ENCODE measurements around the gene PTCD2. TPM values are rescaled to one million over a fixed set of nuclear protein-coding genes. Genes with fewer than 3 reads are reported as not detected.

Gene PTCD2
- total and polyA plus RNA-seq, 7 experiments from 2014 or later = 3.7 to 12.6 (median 6.0) TPM

DNA sequence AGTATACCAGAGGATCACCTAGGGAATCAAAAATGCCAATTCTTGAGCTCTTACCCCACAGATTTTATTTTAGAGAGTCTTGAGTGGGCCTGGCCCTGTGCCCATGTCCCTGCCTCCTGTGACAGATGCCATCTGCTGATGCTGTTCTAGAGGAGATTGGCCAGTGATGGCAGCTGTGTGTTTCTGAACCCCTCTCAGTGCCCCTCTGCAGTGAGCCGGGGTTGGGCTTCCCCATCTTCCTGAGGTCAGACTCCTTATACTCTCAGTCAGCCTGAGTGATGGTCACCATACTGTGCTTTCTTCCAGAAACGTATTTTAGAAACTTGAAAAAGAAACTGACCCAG, 6.1 kb downstream of the PTCD2 start:
- no peak for ATAC-seq
- Mint-ChIP-seq H3K4me3 (no peak overlapping the region), H3K27ac (no peak overlapping the region), H3K36me3 (peaks cover 26 to 64% (median 46%) of the 10 kb centered on the region in 5 donors), H3K27me3 (no peaks in the 10 kb centered on the region), H3K9me3 (peaks cover 0 to 2% (median 0%) of the 10 kb centered on the region in 11 donors), H3K4me1 (peaks cover 5 to 22% (median 15%) of the 10 kb centered on the region in 7 donors)
- Histone ChIP-seq H3K27me3 (ENCODE audit: control insufficient read depth in 2 of 2, insufficient read depth in 2 of 2, low read length in 2 of 2) (no peaks in the 10 kb centered on the region), H3K9me3 (ENCODE audit: control insufficient read depth in 2 of 3, low read length in 3 of 3) (no peaks in the 10 kb centered on the region), H3K4me3 (ENCODE audit: low read length) (no peak overlapping the region), H3K4me1 (ENCODE audit: control insufficient read depth in 2 of 2, insufficient read depth in 2 of 2, low read length in 2 of 2) (no peaks in the 10 kb centered on the region), H3K36me3 (ENCODE audit: control insufficient read depth in 2 of 3, insufficient read depth in 3 of 3, low read length in 3 of 3) (peaks cover 0 to 38% (median 0%) of the 10 kb centered on the region in 3 experiments), H3K27ac (ENCODE audit: low read depth, low read length) (no peak overlapping the region)
- no peak for DNase-seq
- ChIA-PET CTCF (no interaction called here), POLR2A (no interaction called here)
- intact Hi-C loops (cut with micrococcal nuclease) = no loop called here

DNA sequence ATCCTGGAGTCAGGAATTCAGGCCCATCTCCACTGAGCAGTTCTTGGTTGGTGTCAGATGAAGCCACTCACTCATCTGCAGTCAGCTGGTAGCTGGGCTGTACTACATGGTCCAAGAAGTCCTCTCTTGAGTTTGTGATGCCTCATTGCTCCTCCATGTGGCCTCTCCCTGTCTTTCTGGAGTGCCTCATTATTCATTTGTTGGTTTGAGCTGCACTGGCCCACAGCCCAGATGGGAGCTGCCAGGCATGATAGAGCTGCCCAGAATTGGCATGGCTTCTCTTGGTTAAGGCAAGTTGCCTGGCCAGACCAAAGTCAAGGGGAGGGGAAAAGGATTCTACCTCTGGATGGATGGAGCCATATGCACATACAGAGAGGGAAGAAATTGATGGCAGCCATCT, 8.0 kb downstream of the PTCD2 start:
- H3K9me3 ChIP-seq (ENCODE audit: control insufficient read depth in 2 of 3, low read length in 3 of 3) = no peaks in the 10 kb centered on the region
- H3K27me3 ChIP-seq (ENCODE audit: control insufficient read depth in 2 of 2, insufficient read depth in 2 of 2, low read length in 2 of 2) = no peaks in the 10 kb centered on the region
- DNase-seq (no peak), ATAC-seq (no peak)
- H3K9me3 Mint-ChIP-seq = peaks cover 0 to 2% (median 0%) of the 10 kb centered on the region in 11 donors
- peaks cover 0 to 15% (median 6%) of the 10 kb centered on the region in 7 donors for H3K4me1 Mint-ChIP-seq
- ChIA-PET CTCF (no interaction called here), POLR2A (no interaction called here)
- peak overlapping the region in 1 of 9 donors; percentile 58 for H3K27ac Mint-ChIP-seq
- H3K36me3 Mint-ChIP-seq = peaks cover 28 to 75% (median 54%) of the 10 kb centered on the region in 5 donors
- H3K27ac ChIP-seq (ENCODE audit: low read depth, low read length) = no peak overlapping the region
- intact Hi-C loops (cut with micrococcal nuclease) = no loop called here
- H3K4me3 Mint-ChIP-seq = no peak overlapping the region
- H3K4me1 ChIP-seq (ENCODE audit: control insufficient read depth in 2 of 2, insufficient read depth in 2 of 2, low read length in 2 of 2) = no peaks in the 10 kb centered on the region
- peaks cover 0 to 46% (median 0%) of the 10 kb centered on the region in 3 experiments for H3K36me3 ChIP-seq (ENCODE audit: control insufficient read depth in 2 of 3, insufficient read depth in 3 of 3, low read length in 3 of 3)
- no peaks in the 10 kb centered on the region for H3K27me3 Mint-ChIP-seq
- no peak overlapping the region for H3K4me3 ChIP-seq (ENCODE audit: low read length)

DNA sequence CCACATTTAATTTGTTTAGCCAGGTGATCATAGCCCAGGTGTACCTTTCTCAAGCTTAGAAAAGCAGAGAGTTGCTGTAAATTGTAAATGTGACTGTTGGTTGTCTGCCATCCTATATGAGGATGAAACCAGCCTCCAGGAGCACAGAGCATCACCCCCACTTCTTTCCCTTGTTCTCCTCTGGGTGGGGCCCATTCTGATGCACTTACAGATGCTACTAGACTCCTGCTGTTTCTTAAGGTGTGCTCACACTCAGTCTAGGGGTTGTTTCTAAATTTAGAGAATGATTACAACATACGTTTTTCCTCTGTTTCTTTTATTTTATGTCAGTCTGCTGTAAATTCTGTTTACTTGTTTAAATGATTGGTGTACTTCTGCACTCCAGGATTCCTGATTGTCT, 10.5 kb downstream of the PTCD2 start:
- ChIA-PET POLR2A (no interaction called here), CTCF (no interaction called here)
- H3K36me3 ChIP-seq (ENCODE audit: control insufficient read depth in 2 of 3, insufficient read depth in 3 of 3, low read length in 3 of 3) = peaks cover 0 to 35% (median 0%) of the 10 kb centered on the region in 3 experiments
- Mint-ChIP-seq H3K27ac (no peak overlapping the region), H3K27me3 (no peaks in the 10 kb centered on the region), H3K9me3 (peaks cover 0 to 2% (median 0%) of the 10 kb centered on the region in 11 donors), H3K36me3 (peaks cover 20 to 68% (median 55%) of the 10 kb centered on the region in 5 donors), H3K4me3 (no peak overlapping the region), H3K4me1 (peaks cover 0 to 7% (median 0%) of the 10 kb centered on the region in 7 donors)
- no peaks in the 10 kb centered on the region for H3K4me1 ChIP-seq (ENCODE audit: control insufficient read depth in 2 of 2, insufficient read depth in 2 of 2, low read length in 2 of 2)
- H3K9me3 ChIP-seq (ENCODE audit: control insufficient read depth in 2 of 3, low read length in 3 of 3) = no peaks in the 10 kb centered on the region
- H3K4me3 ChIP-seq (ENCODE audit: low read length) = no peak overlapping the region
- no peaks in the 10 kb centered on the region for H3K27me3 ChIP-seq (ENCODE audit: control insufficient read depth in 2 of 2, insufficient read depth in 2 of 2, low read length in 2 of 2)
- ATAC-seq (no peak), DNase-seq (no peak)
- no peak overlapping the region for H3K27ac ChIP-seq (ENCODE audit: low read depth, low read length)
- intact Hi-C loops (cut with micrococcal nuclease) = no loop called here

DNA sequence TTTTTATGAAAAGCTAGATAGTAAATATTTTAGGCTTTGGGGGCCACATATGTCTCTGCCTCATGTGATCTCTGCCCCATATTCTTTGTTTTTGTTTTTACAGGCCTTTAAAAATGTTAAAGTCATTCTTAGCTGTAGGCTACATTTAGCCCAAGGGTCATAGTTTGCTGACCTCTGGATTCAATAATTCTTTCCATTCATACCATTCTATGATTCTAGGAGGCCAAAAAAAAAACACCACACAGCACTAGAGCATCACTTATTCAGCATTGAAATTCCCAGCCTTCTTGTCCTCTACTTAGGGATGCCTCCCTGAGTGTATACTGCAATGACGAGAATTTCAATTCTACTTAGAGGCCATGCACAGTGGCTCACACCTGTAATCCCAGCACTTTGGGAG, 17.0 kb downstream of the PTCD2 start:
- Histone ChIP-seq H3K4me1 (ENCODE audit: control insufficient read depth in 2 of 2, insufficient read depth in 2 of 2, low read length in 2 of 2) (no peaks in the 10 kb centered on the region), H3K27ac (ENCODE audit: low read depth, low read length) (no peak overlapping the region), H3K9me3 (ENCODE audit: control insufficient read depth in 2 of 3, low read length in 3 of 3) (no peaks in the 10 kb centered on the region), H3K36me3 (ENCODE audit: control insufficient read depth in 2 of 3, insufficient read depth in 3 of 3, low read length in 3 of 3) (peaks cover 0 to 30% (median 5%) of the 10 kb centered on the region in 3 experiments), H3K4me3 (ENCODE audit: low read length) (no peak overlapping the region), H3K27me3 (ENCODE audit: control insufficient read depth in 2 of 2, insufficient read depth in 2 of 2, low read length in 2 of 2) (no peaks in the 10 kb centered on the region)
- intact Hi-C loops (cut with micrococcal nuclease) = no loop called here
- H3K27me3 Mint-ChIP-seq = no peaks in the 10 kb centered on the region
- peaks cover under 1 to 60% (median 33%) of the 10 kb centered on the region in 5 donors for H3K36me3 Mint-ChIP-seq
- no peak for ATAC-seq
- ChIA-PET POLR2A (no interaction called here), CTCF (no interaction called here)
- no peaks in the 10 kb centered on the region for H3K4me1 Mint-ChIP-seq
- no peak overlapping the region for H3K27ac Mint-ChIP-seq
- no peak for DNase-seq
- no peak overlapping the region for H3K4me3 Mint-ChIP-seq
- no peaks in the 10 kb centered on the region for H3K9me3 Mint-ChIP-seq

DNA sequence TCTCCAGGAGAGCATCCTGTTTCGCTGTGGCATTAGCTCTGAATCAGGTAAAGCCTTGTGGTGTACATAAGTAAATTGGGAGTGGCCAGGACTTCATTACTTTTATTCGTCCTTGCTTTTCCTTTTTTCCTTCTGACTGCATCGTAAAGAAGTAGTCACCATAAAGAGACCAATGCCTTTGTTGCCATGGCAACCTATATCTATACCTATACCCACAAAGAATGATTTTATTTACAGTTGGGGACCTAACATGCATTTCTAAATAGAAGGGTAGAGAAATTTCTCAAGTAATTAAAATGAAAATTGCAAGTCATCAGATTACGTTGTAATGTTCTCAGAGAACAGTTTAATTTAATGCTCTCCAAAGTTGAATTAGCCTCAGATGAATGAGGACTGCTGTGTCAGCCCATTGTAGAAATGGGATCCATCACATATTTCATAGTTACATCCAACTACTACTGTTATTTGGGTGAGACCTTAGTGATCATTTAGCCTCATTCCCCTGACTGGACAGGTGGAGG, 18.6 kb downstream of the PTCD2 start:
- Mint-ChIP-seq H3K27ac (no peak overlapping the region), H3K27me3 (no peaks in the 10 kb centered on the region), H3K4me3 (no peak overlapping the region), H3K4me1 (no peaks in the 10 kb centered on the region), H3K36me3 (peaks cover 10 to 67% (median 37%) of the 10 kb centered on the region in 5 donors), H3K9me3 (no peaks in the 10 kb centered on the region)
- no peak for ATAC-seq
- Histone ChIP-seq H3K27me3 (ENCODE audit: control insufficient read depth in 2 of 2, insufficient read depth in 2 of 2, low read length in 2 of 2) (no peaks in the 10 kb centered on the region), H3K9me3 (ENCODE audit: control insufficient read depth in 2 of 3, low read length in 3 of 3) (no peaks in the 10 kb centered on the region), H3K4me1 (ENCODE audit: control insufficient read depth in 2 of 2, insufficient read depth in 2 of 2, low read length in 2 of 2) (no peaks in the 10 kb centered on the region), H3K36me3 (ENCODE audit: control insufficient read depth in 2 of 3, insufficient read depth in 3 of 3, low read length in 3 of 3) (peaks cover 0 to 37% (median 5%) of the 10 kb centered on the region in 3 experiments), H3K27ac (ENCODE audit: low read depth, low read length) (no peak overlapping the region), H3K4me3 (ENCODE audit: low read length) (no peak overlapping the region)
- DNase-seq = no peak
- intact Hi-C loops (cut with micrococcal nuclease) = no loop called here
- ChIA-PET POLR2A (no interaction called here), CTCF (no interaction called here)

GRCh38 chr5:72346398-72346797, 26.2 kb downstream of the PTCD2 start:
- intact Hi-C loops (cut with micrococcal nuclease) = no loop called here
- Histone ChIP-seq H3K4me1 (ENCODE audit: control insufficient read depth in 2 of 2, insufficient read depth in 2 of 2, low read length in 2 of 2) (no peaks in the 10 kb centered on the region), H3K36me3 (ENCODE audit: control insufficient read depth in 2 of 3, insufficient read depth in 3 of 3, low read length in 3 of 3) (peaks cover 0 to 23% (median 0%) of the 10 kb centered on the region in 3 experiments), H3K27me3 (ENCODE audit: control insufficient read depth in 2 of 2, insufficient read depth in 2 of 2, low read length in 2 of 2) (no peaks in the 10 kb centered on the region), H3K9me3 (ENCODE audit: control insufficient read depth in 2 of 3, low read length in 3 of 3) (no peaks in the 10 kb centered on the region), H3K27ac (ENCODE audit: low read depth, low read length) (no peak overlapping the region), H3K4me3 (ENCODE audit: low read length) (no peak overlapping the region)
- CTCF ChIA-PET = no interaction called here
- no peak overlapping the region for H3K4me3 Mint-ChIP-seq
- no peaks in the 10 kb centered on the region for H3K9me3 Mint-ChIP-seq
- POLR2A ChIA-PET = no interaction called here
- H3K4me1 Mint-ChIP-seq = peaks cover 3 to 17% (median 9%) of the 10 kb centered on the region in 7 donors
- DNase-seq = no peak
- no peak overlapping the region for H3K27ac Mint-ChIP-seq
- H3K27me3 Mint-ChIP-seq = no peaks in the 10 kb centered on the region
- peaks cover 17 to 59% (median 29%) of the 10 kb centered on the region in 5 donors for H3K36me3 Mint-ChIP-seq
- ATAC-seq = no peak

- Histone ChIP-seq H3K9me3 (ENCODE audit: control insufficient read depth in 2 of 3, low read length in 3 of 3) (no peaks in the 10 kb centered on the region), H3K27me3 (ENCODE audit: control insufficient read depth in 2 of 2, insufficient read depth in 2 of 2, low read length in 2 of 2) (no peaks in the 10 kb centered on the region), H3K4me3 (ENCODE audit: low read length) (no peak overlapping the region), H3K36me3 (ENCODE audit: control insufficient read depth in 2 of 3, insufficient read depth in 3 of 3, low read length in 3 of 3) (peaks cover 0 to 14% (median 0%) of the 10 kb centered on the region in 3 experiments), H3K27ac (ENCODE audit: low read depth, low read length) (no peak overlapping the region), H3K4me1 (ENCODE audit: control insufficient read depth in 2 of 2, insufficient read depth in 2 of 2, low read length in 2 of 2) (no peaks in the 10 kb centered on the region)
- no peak for DNase-seq
- Mint-ChIP-seq H3K27ac (no peak overlapping the region), H3K9me3 (no peaks in the 10 kb centered on the region), H3K4me3 (no peak overlapping the region), H3K36me3 (peaks cover 13 to 62% (median 30%) of the 10 kb centered on the region in 5 donors), H3K27me3 (no peaks in the 10 kb centered on the region), H3K4me1 (peaks cover 3 to 17% (median 9%) of the 10 kb centered on the region in 7 donors)
- ATAC-seq = peak; percentile 65
- ChIA-PET POLR2A (no interaction called here), CTCF (interaction anchor here (0.5 kb wide), 1 partner anchor 155 kb away, joined by 3 read pairs; no protein-coding TSS in a partner anchor)
- intact Hi-C loops (cut with micrococcal nuclease) = no loop called here
These were observed 27.7 kb downstream of the PTCD2 start for GRCh38 chr5:72347801-72348308.
